HG03108 (cell line): ENCODE results near the gene ARHGEF10L.

Source experiments
- ATAC-seq: cut with Tn5 transposase; IDR thresholded peaks from one replicate; pipeline ENCODE4 v1.9.1; 2021; ENCODE audit warnings: moderate library complexity; ENCODE audit not compliant: unreplicated experiment

The ARHGEF10L gene

DNA sequence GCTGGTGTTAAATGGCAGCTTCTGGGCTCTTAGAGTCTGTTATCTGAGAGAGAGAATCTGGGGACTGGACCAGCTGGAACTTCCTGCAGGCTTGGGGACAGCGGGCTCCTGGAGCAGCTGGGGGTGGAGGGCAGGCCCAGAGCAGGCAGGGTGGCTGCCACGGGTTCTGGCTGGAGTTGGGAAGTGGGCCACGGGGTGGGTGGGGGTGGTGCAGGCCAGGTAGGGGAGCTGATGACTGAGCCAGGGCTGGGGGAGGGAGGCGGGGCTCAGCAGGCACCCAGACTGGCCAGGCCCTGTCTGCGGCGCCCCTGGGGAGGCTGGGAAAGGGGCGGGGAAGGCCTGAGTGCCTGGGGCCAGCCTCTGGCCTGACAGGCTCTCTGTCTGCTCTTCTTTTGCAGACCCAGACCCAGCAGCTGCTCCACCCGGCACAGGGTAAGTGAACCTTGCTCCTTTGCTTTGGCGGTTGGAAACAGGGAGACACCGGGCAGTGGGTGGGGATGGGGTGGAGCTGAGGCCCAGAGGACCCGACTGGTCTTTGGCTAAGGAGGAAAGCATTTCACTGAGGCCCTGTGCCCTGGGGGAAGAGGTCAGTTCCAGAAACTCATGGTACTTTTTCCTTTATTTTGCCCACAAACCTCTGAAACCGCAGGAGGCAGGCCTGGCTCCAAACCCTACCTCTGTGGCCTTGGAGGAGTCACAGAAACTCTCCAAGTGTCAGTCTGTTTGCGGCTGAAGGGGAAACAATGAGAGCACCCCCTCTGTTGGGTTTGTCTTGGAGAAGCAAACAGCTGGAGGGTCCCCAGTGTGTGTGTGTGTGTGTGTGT lies 48.8 kb downstream of the ARHGEF10L start:
- ATAC-seq, result no peak

DNA sequence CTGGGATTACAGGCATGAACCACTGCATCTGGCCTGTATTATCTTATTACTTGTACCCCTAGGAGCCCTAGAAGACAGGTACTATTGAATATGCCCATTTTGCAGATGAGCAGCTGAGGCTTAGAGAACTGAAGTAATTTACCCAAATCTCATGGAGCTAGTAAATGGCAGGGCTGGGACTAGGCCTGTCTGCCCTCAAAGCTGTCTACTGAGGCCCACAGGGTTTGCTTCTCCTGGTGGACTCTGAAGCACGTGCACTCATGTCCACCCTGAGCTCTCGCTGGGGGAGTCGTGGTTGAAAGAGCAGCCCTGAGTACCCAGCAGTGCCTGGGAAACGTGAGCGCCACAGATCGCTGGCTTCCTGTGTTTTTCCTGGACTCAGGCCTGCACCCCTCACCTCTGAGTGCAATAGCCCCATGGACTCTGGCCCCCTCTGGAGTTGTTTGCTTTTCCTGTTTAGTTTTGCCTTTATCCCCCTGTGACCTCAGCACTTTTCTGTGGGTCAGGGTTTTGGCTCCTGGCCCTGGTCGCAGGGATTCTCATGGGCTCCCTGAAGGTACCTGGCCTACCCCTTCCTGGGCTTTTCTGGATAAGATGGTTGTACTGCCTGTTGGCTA lies 52.4 kb downstream of the ARHGEF10L start:
- ATAC-seq, result no peak

DNA sequence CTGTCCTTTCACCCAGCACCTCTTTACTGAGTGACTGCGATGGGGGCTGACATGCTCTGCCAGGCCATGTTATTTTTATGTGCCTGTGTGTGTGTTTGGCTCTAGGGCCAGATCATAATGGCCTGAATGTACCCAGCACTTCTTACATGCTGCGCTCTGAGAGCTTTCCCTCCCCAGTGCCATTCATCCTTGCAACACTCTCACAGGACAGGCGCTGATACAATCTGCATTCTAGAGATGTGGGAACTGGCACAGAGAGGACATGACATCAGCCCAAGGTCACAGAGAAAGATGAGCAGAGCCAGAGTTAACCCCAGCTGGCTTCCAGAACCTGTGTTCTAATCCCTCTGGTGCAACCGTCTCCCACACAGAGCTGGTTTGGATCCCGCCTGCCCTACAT lies 54.5 kb downstream of the ARHGEF10L start:
- no peak for ATAC-seq

DNA sequence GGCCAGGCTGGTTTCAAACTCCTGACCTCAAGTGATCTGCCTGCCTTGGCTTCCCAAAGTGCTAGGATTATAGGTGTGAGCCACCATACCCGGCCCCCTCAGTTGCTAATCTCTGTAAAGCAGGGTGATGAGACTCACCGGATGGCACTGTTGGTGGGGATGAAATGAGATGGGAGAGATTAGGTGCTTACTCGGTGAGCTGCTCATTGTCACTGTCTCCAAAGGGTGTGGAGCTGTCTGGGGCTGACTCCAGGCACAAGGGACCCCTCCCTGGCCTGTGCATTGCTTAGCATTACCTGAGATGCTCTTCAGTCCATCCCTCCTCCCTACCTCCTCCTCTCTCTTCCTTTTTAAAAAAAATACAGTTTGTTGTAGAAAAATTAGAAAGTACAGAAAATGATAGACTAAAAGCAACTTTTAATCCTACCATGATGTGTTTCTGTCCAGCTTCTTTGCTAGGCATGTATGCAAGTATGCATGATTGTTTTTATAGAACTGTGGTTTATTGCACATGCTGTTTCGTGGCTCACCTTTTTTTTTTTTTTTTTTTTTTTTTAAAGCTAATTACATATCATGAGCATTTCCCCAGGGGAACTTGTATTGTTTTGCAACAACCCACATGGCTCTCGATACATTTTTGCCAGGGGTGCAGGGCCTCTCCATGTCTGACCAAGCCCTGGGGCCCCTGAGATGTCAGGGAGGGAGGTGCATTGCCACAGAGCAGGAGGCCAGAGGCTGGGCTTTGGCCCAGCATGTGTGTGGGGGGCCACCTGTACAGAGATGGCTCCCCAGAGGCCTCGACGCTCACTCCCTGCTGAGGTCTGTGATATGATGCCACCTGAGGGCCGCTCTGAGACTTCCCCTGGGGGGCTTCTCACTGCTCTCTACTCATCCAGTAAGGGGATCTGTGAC lies 55.4 kb downstream of the ARHGEF10L start:
- no peak for ATAC-seq

DNA sequence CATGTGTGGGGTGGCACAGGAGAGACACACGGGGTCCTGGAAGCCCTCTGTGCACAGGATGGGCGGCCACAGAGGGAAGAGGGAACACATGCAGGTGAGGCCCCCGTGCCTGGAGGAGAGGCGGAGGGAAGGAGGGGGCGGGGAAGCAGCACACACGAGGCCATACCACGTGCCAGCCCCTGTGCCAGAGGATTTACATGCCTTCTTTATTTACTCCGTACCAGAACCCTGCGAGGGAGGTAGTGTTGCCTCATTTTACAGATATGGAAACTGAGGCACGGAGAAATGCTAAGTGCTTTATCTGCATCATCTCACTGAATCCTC lies 56.1 kb downstream of the ARHGEF10L start:
- ATAC-seq, result no peak

DNA sequence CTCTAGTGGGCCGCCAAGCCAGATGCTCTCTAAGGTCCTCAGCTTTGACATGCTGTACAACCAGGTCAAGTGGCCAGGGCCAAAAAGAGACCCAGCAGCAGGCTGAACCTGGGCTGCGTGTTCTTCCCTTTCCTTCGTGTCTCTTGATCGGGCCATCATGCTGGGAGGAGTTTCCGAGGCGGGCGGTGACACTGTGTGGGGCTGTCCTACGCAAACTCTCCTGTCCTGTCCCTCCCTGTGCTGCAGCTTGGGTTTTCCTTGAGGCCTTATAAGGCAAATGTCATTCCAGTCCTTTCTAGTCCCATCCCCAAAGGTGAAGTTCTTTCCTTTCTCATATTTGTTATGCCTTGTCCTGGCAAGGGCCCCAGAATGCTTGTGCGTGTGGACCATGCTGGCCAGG lies 56.7 kb downstream of the ARHGEF10L start:
- ATAC-seq, result no peak

DNA sequence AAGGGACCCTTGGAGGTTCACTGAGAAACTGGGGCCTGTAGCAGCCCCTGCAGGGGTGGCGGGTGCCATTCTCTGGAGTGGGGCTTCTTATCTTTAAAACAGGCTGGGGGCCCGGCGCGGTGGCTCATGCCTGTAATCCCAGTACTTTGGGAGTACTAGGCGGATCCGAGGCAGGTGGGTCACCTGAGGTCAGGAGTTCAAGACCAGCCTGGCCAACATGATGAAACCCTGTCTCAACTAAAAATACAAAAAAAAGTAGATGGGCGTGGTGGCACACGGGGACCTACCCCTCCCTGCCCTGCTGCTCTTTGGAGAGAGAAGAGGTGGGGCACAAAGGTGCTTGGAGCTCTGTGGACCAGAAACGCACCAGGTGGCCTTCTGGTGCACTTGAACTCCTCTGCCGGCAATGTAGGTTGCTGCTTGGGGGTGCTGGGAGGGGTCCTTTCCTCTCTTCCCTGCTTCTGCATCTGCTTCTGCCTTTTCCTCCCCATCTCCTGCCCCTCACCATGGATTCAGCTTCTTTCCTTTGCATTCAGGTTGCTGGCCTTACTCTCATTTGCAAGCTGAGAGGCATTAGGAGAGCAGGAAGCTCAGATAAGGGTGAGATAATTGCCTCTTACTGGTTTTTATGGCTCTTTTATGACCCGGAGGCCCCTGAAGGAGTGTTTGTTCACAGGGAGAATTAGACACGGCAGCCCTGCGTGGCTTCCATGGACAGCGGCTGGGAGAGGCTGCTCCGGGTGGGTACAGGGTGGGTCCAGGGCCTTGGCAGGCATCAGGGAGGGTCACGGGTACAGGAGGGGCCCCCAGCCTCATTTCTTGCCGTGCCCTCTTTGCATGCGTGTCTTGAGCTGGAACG lies 57.4 kb downstream of the ARHGEF10L start:
- no peak for ATAC-seq

DNA sequence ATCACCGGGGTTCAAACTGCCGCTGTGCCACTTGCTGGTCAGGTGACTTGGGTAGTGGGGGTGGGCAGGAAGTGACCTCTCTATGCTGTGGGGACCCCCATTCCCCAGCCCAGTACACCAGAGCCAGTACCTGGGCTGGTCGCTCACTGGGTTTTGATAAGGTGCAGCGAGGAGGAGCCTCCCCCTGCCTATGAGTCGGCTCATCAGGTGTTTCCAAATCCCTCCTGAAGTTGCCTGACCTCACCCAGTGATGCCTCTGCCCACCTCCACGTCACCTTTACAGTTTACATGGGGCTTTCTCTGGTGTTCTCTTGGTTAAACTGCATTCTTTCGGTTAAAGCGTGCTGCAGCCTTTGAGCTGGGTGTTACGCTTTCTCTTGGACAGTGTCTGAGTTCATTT lies 58.2 kb downstream of the ARHGEF10L start:
- no peak for ATAC-seq

DNA sequence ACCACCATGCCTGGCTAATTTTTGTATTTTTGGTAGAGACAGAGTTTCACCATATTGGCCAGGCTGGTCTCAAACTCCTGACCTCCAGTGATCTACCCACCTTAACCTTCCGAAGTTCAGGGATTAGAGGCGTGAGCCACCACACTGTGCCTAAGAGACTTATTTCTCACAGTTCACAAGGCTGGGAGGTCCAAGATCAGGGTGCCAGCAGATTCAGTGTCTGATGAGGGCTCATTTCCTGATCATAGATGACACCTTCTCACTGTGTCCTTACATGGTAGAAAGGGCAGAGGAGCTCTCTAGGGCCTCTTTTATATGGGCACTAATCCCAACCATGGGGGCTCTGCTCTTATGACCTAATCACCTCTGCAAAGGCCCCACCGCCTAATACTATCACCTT lies 58.8 kb downstream of the ARHGEF10L start:
- no peak for ATAC-seq

DNA sequence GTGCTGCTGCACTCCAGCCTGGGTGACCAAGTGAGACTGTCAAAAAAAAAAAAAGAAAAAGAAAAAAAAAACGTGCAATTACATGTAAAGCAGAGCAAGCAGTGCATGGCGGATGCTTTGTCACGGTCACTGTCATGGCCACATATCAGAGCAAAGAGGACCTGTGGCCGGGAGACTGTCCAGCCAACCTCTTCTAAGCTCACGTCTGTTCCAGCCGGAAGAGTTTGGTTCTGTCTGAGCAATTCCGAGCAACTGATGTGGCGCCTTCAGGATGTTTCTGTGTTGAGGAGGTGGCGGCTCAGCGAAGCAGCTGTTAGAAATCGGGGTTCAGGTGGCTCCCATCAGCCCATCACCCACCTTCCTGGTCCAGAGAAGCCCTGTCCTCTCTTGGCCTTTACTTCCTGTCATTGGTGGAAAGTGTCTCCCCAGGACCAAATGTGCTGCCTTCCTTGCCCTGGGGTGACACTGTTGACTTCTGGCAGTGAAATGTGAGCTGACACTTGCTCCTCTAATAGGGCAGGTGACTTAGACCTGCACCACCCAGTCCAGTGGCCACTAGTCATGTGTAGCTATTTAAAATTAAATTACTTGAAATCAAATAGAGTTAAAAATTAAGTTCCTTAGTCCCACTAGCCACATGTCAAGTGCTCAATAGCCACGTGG lies 59.9 kb downstream of the ARHGEF10L start:
- ATAC-seq, result no peak

DNA sequence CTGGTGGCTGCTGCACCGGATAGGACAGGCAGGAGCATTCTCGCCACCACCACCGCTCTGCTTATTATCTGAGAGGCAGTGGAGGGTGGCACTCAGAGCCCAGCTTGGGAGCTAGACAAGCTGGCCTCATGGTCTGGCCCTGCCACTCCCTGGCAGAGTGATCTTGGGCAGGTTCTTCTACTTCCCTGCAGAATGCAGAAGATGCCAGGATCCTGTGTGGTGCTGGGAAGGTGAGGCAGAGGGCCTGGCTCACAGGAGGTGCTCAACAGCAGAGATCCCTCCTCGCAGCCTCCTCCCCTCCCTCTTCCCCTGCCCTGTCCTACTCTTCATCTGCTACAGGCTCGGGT lies 60.4 kb downstream of the ARHGEF10L start:
- ATAC-seq, result no peak

DNA sequence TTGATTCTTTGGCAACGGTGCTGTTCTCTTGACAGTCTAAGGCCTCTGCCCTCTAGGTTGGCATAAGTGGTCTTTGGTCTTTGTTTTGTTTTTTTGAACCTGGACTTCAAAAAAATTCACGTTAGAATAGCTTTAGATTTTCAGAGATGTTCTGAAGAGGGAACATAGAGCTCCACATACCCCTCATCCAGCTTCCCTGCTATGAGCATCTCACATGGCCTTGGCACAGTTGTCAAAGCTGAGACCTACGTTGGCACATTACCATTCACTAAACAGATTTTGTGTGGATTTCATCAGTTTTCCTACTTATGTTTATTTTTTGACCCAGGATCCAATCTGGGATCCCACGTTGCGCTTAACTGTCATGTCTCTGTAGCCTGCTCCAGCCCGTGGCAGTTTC lies 60.8 kb downstream of the ARHGEF10L start:
- ATAC-seq, result no peak

DNA sequence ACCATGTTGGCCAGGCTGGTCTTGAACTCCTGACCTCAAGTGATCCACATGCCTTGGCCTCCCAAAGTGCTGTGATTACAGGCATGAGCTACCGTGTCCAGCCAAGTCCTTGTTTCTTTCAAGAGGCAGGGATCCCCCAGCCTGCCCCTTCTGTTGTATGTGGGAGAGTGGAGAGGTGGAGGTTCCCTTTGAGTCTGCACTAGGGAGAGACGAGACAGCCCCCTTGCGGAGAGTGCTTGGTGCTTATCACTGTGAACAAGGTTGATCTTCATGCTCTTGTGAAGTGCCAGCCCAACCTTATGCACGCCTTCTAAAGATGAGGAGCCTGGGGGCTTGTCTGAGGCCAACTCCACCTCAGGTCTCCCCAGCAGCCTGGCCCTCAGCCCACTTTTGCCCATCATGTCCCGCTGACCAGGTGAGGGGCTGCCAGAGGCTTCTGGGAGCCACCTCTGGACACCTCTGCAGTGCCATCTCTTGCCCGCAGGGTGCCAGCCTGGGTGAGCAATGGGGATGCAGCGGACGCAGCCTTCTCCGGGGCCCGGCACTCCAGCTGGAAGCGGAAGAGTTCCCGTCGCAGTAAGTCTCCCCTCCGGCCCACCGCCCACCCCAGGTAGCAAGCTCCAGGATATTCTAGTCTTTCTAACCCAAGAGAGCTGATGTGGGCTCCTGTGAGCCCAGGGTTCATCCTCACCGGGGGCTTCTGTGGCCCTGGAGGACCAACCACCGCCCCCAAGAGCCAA lies 62.3 kb downstream of the ARHGEF10L start:
- no peak for ATAC-seq

DNA sequence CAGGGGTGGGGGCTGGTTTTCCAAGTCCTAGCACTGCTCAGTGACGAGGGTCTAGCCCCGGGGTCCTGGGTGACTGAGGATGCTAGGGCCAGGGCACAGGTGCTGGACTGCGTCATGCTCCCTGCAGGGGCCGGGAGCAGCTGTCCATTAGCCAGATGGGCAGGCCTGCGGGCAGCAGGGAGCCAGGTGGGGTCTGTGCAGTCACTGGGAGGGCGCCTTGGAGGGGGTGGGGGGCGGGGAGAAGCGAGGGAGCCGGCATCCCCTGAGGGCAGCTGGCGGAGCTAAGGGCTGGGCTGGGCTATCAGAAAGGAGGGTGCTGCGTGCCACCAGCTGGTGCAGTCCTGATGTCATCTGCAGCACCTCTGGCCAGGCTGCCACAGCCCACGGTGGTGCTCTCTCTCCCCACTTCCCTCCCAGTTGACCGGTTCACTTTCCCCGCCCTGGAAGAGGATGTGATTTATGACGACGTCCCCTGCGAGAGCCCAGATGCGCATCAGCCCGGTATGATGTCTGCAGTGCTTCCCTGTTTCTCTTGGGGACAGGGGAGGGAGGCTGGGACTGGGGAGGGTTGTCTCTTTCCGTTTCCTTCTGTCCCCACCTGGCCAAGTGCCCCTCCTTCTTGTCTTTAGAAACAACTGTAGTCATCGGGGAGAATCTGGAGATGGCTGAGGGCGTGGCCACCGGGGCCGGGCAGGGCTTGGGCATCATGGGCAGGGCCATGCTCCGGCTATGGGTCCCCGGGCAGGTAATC lies 63.8 kb downstream of the ARHGEF10L start:
- no peak for ATAC-seq

DNA sequence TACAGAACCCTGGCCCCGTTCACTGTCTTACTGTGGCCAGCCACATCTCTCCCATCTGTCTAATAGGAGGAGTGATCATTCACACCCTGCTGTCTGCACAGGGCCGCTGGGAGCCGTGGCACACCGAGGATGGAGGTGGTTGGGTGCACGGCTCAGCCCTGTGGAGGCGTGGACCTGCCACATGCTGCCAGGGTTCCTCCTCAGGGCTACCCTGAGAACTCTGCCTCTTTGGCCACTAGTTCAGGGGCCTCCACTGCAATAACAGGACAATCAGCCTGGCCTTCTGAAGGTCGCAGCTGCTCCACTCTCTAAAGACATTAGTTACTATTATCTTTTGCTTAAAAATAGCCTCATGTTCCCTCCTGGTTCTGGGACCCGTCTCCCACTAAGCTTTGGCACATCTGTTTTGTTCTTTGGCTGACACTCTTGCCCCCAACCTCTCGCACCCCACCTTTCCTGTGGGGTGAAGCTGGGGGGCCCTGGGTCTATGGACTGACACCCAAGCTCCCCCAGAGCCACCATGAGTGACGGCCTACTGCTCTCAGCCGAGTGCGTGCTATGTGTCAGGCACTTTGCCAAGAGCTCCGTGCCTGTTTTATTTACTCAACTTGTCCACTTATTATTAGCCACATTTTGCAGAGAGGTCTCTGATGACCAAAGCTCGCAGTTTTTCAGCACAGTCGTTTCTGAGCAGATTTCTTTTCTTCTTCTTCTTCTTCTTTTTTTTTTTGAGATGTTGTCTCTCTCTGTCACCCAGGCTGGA lies 66.3 kb downstream of the ARHGEF10L start:
- ATAC-seq, result no peak

DNA sequence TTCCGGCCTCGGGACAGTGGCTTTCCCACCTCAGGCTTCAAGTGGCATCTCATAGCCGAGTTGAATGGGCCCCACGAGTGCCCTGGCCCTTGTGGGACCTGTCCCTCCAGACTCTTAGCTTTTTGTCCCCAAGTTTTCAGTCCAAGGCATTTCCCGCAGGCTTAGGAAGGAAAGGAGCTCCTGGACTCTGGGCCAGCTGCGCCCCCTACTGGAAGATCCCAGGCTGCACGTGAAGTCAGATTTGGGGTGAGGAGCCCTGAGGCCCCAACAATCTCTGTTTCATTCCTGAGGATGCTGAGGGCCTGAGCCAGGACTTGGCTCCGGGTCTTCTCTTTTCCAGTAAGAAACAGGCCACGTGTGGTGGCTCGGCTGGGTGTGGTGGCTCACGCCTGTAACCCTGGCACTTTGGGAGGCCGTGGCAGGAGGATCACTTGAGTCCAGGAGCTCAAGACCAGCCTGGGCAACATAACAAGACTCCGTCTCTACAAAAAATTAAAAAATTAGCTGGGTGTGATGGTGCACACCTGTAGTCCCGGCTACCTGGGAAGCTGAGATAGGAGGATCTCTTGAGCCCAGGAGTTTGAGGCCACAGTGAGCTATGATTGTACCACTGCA lies 67.4 kb downstream of the ARHGEF10L start:
- no peak for ATAC-seq

DNA sequence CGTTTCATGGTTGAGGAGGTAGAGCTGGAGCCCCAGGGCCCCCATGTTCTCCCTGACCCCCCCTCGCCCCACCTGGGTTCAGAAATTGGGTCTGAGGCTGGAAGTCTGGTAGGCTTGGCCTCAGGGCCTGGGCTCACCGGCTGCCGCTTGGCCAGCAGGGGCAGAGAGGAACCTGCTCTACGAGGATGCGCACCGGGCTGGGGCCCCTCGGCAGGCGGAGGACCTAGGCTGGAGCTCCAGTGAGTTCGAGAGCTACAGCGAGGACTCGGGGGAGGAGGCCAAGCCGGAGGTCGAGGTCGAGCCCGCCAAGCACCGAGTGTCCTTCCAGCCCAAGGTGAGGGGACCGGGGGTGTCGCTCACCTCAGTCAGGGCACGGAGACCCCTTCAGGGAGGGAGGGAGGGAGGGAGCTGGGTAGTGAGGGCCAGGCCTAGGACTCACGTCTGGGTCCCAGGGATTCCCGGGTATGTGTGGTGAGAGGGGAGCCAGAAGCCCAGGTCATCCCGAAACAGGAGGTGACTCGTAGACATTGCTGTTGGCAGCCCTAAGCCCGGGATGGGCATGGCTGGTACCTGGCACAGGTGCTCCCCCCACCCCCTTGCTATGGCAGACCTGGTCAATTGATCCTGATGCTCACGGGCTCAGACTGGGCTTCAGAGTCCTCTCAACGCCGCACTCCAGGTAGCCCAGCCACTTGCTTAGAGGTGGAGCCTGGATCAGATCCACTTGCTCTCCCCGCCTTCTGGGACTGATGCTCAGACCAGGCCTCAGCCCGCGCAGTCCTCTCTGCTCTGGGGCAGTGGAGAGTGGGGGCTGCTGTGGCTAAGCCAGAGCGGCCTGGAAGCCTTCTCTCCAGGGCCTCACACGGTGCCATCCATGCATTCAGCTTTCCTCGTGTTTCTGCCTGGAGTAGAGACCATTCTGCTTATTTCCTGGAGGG lies 68.4 kb downstream of the ARHGEF10L start:
- ATAC-seq, result no peak
